DMS53 (cell line): ENCODE measurements around the gene TBRG1.

Source experiments
- DNase-seq: peaks from one replicate; lab custom pipeline; 2025; lab: John Stamatoyannopoulos, UW

Gene TBRG1

DNA sequence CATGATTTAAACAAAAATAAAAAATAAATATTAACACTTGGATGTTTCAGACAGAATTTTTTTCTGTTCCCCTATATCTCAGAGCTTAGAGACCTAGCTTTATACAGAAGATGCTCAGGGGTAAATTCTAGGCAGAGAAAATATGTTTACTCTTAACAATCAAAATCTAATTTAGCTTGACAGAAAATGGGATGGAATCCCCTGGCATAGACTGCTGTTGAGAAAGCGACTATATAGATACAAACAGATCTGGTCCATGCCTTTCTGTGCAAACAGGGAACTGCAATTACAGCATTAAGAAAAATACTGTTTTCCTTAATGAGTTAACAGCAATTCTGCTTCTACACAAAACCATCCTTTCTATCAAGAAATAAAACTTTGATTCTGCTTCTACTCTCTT, 36.3 kb downstream of the TBRG1 start:
- DNase-seq = no peak

GRCh38 chr11:124661553-124661952, 38.9 kb downstream of the TBRG1 start:
- DNase-seq = no peak

DNA sequence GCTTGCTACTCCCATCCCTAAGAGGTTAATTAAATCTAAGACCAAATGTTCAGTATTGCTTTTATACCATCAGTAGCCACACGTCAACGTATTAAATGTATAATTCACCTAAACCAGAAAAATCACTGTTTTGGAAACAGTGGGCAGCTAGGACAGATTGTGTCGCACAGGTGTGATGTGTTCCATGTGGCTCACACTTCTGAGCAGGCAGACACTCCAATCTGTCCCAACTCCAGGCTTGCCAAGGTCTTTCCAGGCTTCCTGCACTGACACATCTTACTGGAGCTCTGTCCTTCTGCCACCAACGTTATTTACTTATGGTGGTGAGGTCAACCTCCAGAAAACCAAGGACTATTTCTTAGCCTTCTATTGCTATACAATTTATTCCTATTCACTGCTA, 39.4 kb downstream of the TBRG1 start:
- no peak for DNase-seq

DNA sequence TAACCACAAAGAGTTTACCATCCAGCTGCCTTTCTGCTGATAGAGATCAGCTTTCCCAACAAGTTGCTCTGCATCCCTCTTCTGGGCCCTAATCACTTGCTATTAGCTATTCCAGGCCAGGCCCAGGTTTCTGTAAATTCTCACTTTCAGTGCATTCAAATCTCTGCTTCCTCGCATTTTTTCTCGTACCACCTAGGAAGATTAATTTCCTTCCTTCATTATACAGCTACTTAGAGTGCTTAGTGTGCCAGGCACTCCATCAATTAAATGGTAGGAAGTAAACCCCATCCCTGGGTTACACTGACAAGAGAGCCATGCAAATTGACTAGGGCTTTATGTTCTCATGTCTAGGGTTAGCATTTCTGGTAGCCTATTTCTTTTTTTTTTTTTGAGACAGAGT, 41.2 kb downstream of the TBRG1 start:
- no peak for DNase-seq

DNA sequence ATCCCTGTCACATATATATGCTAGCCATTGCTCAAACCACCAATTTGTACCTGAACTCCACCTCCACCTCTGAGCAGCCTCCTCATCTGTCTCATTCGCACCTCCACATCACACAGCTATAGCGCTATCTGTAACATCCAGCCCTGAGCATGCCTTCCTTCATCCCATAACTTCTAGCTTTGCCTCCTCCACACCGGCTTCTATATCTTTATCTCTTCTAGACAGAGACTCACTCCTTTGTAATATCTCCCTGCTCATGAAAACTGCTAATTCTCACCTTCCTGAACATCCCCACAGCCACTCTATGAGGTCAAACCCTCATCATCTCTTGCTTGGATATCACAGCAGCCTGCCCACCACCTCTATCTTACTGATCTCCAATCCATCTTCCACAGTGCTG, 44.9 kb downstream of the TBRG1 start:
- no peak for DNase-seq

- DNase-seq = peak; percentile 71
Measured at GRCh38 chr11:124669193-124669592, 46.5 kb downstream of the TBRG1 start.

DNA sequence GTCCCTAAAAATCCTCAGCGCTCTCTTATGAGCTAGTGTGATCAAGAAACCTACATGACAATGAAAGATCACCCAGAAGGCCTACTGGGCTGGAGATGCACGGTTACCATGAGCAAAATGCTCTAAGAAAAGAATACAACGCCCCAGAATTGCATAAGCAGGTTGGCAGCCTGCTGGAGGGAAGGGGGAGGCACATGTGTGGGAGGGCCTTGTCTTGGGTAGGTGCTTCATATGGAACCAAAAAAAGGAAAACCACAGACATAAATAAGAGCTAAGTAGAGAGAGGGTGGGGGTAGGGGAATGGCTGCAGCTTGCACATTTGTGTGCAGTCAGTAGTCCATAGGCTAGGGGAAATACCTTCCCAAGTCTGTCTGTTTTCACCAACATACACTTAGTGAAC, 48.1 kb downstream of the TBRG1 start:
- no peak for DNase-seq

- DNase-seq = peak; percentile 25
Measured at GRCh38 chr11:124672536-124673215, 50.0 kb downstream of the TBRG1 start.

DNA sequence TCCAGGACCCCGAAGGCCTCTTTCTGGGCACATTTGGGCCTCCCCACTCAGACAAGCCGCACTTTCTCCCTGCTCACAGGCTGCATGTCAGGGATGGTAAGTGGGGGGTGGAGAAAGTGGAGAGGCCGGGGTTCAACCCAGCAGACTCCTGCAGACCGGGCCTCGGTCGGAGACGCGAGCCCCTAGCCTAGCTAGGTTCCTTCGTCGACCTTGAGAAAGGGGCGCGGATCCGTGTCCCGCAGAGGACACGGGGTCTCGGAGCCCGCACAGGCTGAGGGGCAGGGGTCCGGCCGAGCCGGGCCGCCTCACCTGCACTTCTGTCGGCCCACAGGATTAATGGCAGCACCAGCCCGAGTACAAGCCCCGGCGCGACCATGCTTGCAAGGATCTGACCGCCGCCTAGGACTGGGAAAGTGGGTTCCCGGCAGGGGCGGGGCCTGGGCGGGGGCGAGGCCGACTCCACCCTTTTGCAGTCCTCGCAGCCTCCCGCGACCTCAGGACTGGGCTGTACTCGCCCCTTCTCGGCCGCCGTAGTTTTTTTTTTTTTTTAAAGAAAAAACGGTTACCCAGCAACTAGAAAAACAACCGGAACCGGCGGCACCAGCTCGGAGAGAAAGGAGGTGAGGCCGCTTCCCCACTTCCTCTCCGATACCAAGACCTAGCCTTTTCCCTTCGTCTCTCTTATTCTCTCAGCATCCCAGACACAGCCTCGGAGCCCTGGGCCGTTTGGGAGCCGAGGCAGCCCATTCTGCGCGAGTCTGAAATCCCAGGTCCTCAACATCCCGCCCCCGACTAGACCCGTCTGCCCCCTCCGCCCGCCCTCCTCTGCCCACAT, 50.9 kb downstream of the TBRG1 start, which contains the start of the genes SIAE and SPA17:
Gene SIAE, minus strand, starts transcription at position 407 of the 835 bp plus-strand sequence. Its CDS starts 31 bp downstream, at position 376.
Gene SPA17, plus strand, starts transcription at position 572 of the 835 bp plus-strand sequence. CDS start 1,361 bp downstream, outside the sequence.
- peak; percentile 98 for DNase-seq

- peak; percentile 61 for DNase-seq
Measured at GRCh38 chr11:124674168-124674517, 51.5 kb downstream of the TBRG1 start.

GRCh38 chr11:124674571-124674970, 51.9 kb downstream of the TBRG1 start:
- no peak for DNase-seq

- DNase-seq = no peak
Measured at GRCh38 chr11:124676386-124676785, 53.7 kb downstream of the TBRG1 start.

GRCh38 chr11:124678416-124678815, 55.8 kb downstream of the TBRG1 start:
- DNase-seq = no peak

DNA sequence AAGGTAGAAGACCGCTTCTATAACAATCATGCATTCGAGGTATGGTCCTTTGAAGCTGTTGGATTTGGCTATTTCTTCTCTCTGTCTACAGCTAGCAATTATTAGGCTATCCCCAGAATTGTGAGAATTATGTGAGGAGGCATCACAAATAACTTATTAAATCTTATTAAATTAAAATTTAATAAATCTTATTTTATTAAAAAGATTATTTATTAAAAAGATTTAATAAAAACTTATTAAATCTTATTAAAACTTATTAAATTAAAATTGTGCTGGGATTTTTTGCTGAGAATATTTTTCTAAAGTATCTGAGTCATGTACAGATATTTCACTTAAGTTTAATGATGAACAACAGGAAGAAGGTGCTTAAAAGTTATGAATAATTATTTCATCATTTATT, 58.8 kb downstream of the TBRG1 start:
- no peak for DNase-seq

DNA sequence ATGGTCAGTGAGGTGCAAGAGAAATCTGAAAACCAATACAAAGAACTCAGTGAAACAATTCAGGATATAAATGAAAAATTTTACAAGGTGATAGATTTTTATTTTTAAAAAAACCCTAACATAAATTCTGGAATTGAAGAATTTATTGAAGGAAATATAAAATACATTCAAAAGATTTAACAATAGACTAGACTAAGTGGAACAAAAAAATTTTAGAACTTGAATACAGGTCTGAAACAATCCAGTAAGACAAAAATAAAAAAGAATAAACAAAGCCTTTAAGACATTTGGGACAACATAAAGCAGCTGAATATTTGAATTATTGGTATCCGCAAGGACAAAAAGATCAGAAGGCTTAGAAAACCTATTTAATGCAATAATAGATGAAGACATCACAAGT, 59.8 kb downstream of the TBRG1 start:
- no peak for DNase-seq
